ENCODE results near the gene PORCN.

GRCh38 chrX:48488034-48488433 lies 20.8 kb upstream of the PORCN start:
- TF ChIP-seq CTCF (conservative IDR thresholded peaks at IDR 0.05; ENCODE audit: low read depth, low read length) (no peak), POLR2A (IDR thresholded peaks at IDR 0.05; ENCODE audit: low read depth, low read length) (no peak), CHD1 (IDR thresholded peaks at IDR 0.05; ENCODE audit: low read depth, low read length) (no peak), RAD21 (IDR thresholded peaks at IDR 0.05; ENCODE audit: low read length) (no peak), FOS (IDR thresholded peaks at IDR 0.05; ENCODE audit: low read depth, low read length) (no peak), ELK1 (IDR thresholded peaks at IDR 0.05; ENCODE audit: borderline replicate concordance, low read depth, low read length) (no peak), MXI1 (IDR thresholded peaks at IDR 0.05; ENCODE audit: borderline replicate concordance, low read depth, low read length) (no peak), MAFK (IDR thresholded peaks at IDR 0.05; ENCODE audit: low read depth, low read length) (no peak), RFX5 (IDR thresholded peaks at IDR 0.05; ENCODE audit: low read depth, low read length) (no peak)
